ENCODE data around the gene RASSF10.

GRCh38 chr11:12968101-12968500 lies 41.0 kb upstream of the RASSF10 start:
- TF ChIP-seq EZH2 (IDR thresholded peaks at IDR 0.05; ENCODE audit: insufficient read depth, poor library complexity, severe bottlenecking) (no peak), EZH2phosphoT487 (IDR thresholded peaks at IDR 0.05; ENCODE audit: insufficient read depth, low read depth) (no peak)

Data from GM23248 (cell line).